ENCODE data around the gene GIMAP8. TPM values are rescaled to one million over a fixed set of nuclear protein-coding genes. Genes with fewer than 3 reads are reported as not detected.
"Not testable (repeated sequence)": the region's sequence is repeated elsewhere in the genome, so short reads cannot be mapped to it uniquely, and the experiment has no call there.

GIMAP8 gene
- total RNA-seq, 2 donors from 2014 or later = 2.5 to 6.5 TPM

- Histone ChIP-seq H3K9me3 (no peaks in the 10 kb centered on the region), H3K36me3 (no peaks in the 10 kb centered on the region), H3K27me3 (replicated peaks; ENCODE audit: insufficient read depth) (no peaks in the 10 kb centered on the region), H3K4me1 (replicated peaks) (no peaks in the 10 kb centered on the region), H3K4me3 (peak overlapping the region; percentile 21 to 27), H3K27ac (peak overlapping the region in 1 of 2 donors; percentile 19)
- TF ChIP-seq CTCF (IDR thresholded peaks at IDR 0.05) = no peak
- no peak for TF ChIP-seq POLR2A (IDR thresholded peaks at IDR 0.05)
- TF ChIP-seq POLR2AphosphoS5 (IDR thresholded peaks at IDR 0.05) = no peak
- DNase-seq (ENCODE audit: low spot score) = no peak
- WGBS = 72% methylated on average over 8 of the region's 8 CpGs
- intact Hi-C loops (cut with DNase I) = no loop called here
Measured at GRCh38 chr7:150451833-150452461, 1.5 kb downstream of the GIMAP8 start.

GRCh38 chr7:150453181-150453580, 2.8 kb downstream of the GIMAP8 start:
- intact Hi-C loops (cut with DNase I) = no loop called here
- no peak for DNase-seq (ENCODE audit: low spot score)
- Histone ChIP-seq H3K4me1 (replicated peaks) (no peaks in the 10 kb centered on the region), H3K4me3 (no peak overlapping the region), H3K27me3 (replicated peaks; ENCODE audit: insufficient read depth) (no peaks in the 10 kb centered on the region), H3K27ac (no peak overlapping the region), H3K9me3 (no peaks in the 10 kb centered on the region), H3K36me3 (no peaks in the 10 kb centered on the region)
- TF ChIP-seq POLR2A (IDR thresholded peaks at IDR 0.05) = no peak
- no peak for TF ChIP-seq POLR2AphosphoS5 (IDR thresholded peaks at IDR 0.05)
- no peak for TF ChIP-seq CTCF (IDR thresholded peaks at IDR 0.05)
- 88% methylated on average over 8 of the region's 8 CpGs for WGBS

GRCh38 chr7:150453892-150454291, 3.5 kb downstream of the GIMAP8 start:
- intact Hi-C loops (cut with DNase I) = no loop called here
- DNase-seq (ENCODE audit: low spot score) = no peak
- TF ChIP-seq POLR2A (IDR thresholded peaks at IDR 0.05) = no peak
- TF ChIP-seq POLR2AphosphoS5 (IDR thresholded peaks at IDR 0.05) = no peak
- no peak overlapping the region for H3K27ac ChIP-seq
- H3K4me1 ChIP-seq (replicated peaks) = no peaks in the 10 kb centered on the region
- H3K36me3 ChIP-seq = no peaks in the 10 kb centered on the region
- 85% methylated on average over 5 of the region's 5 CpGs for WGBS
- no peaks in the 10 kb centered on the region for H3K9me3 ChIP-seq
- no peaks in the 10 kb centered on the region for H3K27me3 ChIP-seq (replicated peaks; ENCODE audit: insufficient read depth)
- no peak overlapping the region for H3K4me3 ChIP-seq

- H3K27ac ChIP-seq; H3K4me1 ChIP-seq (replicated peaks); intact Hi-C loops (cut with DNase I); H3K27me3 ChIP-seq (replicated peaks; ENCODE audit: insufficient read depth); DNase-seq (ENCODE audit: low spot score); H3K36me3 ChIP-seq; H3K9me3 ChIP-seq; H3K4me3 ChIP-seq: not testable (repeated sequence)
- WGBS = 43% methylated on average over 5 of the region's 5 CpGs
Measured at GRCh38 chr7:150457064-150457463, 6.6 kb downstream of the GIMAP8 start.

- no peak overlapping the region for H3K4me3 ChIP-seq
- intact Hi-C loops (cut with DNase I) = no loop called here
- TF ChIP-seq CTCF (IDR thresholded peaks at IDR 0.05) (no peak), POLR2AphosphoS5 (IDR thresholded peaks at IDR 0.05) (no peak), POLR2A (IDR thresholded peaks at IDR 0.05) (no peak)
Measured at GRCh38 chr7:150458235-150458634, 7.8 kb downstream of the GIMAP8 start.

GRCh38 chr7:150458756-150459155, 8.3 kb downstream of the GIMAP8 start:
- DNase-seq (ENCODE audit: low spot score) = no peak
- no peaks in the 10 kb centered on the region for H3K4me1 ChIP-seq (replicated peaks)
- no peak overlapping the region for H3K4me3 ChIP-seq
- no peaks in the 10 kb centered on the region for H3K27me3 ChIP-seq (replicated peaks; ENCODE audit: insufficient read depth)
- TF ChIP-seq CTCF (IDR thresholded peaks at IDR 0.05) = no peak
- TF ChIP-seq POLR2A (IDR thresholded peaks at IDR 0.05) = no peak
- TF ChIP-seq POLR2AphosphoS5 (IDR thresholded peaks at IDR 0.05) = no peak
- H3K36me3 ChIP-seq = no peaks in the 10 kb centered on the region
- whole genome bisulfite sequencing = 86% methylated on average over 1 of the region's 1 CpG
- no peak overlapping the region for H3K27ac ChIP-seq
- no peaks in the 10 kb centered on the region for H3K9me3 ChIP-seq
- intact Hi-C loops (cut with DNase I) = no loop called here

More at GRCh38 chr7:150458235-150458634, 7.8 kb downstream of the GIMAP8 start:
- H3K36me3 ChIP-seq = no peaks in the 10 kb centered on the region
- H3K4me1 ChIP-seq (replicated peaks) = no peaks in the 10 kb centered on the region
- 96% methylated on average over 1 of the region's 1 CpG for WGBS
- H3K27me3 ChIP-seq (replicated peaks; ENCODE audit: insufficient read depth) = no peaks in the 10 kb centered on the region
- no peak for DNase-seq (ENCODE audit: low spot score)
- no peaks in the 10 kb centered on the region for H3K9me3 ChIP-seq
- H3K27ac ChIP-seq = no peak overlapping the region
